GM12878 (cell line): ENCODE results near the gene FMC1. TPM values are rescaled to one million over a fixed set of nuclear protein-coding genes. Genes with fewer than 3 reads are reported as not detected.

Experiments used
- BMI1 ChIP-seq: fragments of 450-650 bp; IDR thresholded peaks from 2 replicates; pipeline ENCODE4 v1.6.1; 2016; ENCODE audit warnings: mild to moderate bottlenecking, moderate library complexity, borderline replicate concordance
- CBX3 ChIP-seq: fragments of 200-600 bp; sonication (generic); IDR thresholded peaks from 2 replicates; pipeline ENCODE4 v1.6.1; 2016; ENCODE audit warnings: low read depth, borderline replicate concordance
- CEBPB ChIP-seq, 2 experiments: fragments of 150-350 bp in 1 of 2; IDR thresholded peaks; 2 replicates each; pipeline ENCODE4 v1.6.1; 2012 to 2014; ENCODE audit warnings: low read depth in 2 of 2, low read length in 2 of 2, borderline replicate concordance in 1 of 2, inconsistent platforms in 1 of 2
- CHD1 ChIP-seq: IDR thresholded peaks from 2 replicates; pipeline ENCODE4 v1.6.1; 2012; ENCODE audit warnings: low read depth, low read length, improper control_type of control experiment
- CREM ChIP-seq: IDR thresholded peaks from 2 replicates; pipeline ENCODE4 v1.6.1; 2014; ENCODE audit warnings: antibody characterized with exemption, low read depth
- FOXK2 ChIP-seq: fragments of 450-650 bp; IDR thresholded peaks from 2 replicates; pipeline ENCODE4 v1.6.1; 2017; ENCODE audit warnings: mild to moderate bottlenecking, moderate library complexity
- HCFC1 ChIP-seq: fragments of 150-350 bp; IDR thresholded peaks from 2 replicates; pipeline ENCODE4 v1.6.1; 2014; ENCODE audit warnings: low read length
- IRF4 ChIP-seq: IDR thresholded peaks from 2 replicates; pipeline ENCODE4 v1.6.1; 2011; ENCODE audit warnings: low read depth, low read length
- MEF2A ChIP-seq: IDR thresholded peaks from 2 replicates; pipeline ENCODE4 v1.6.1; 2011; ENCODE audit warnings: low read depth, mild to moderate bottlenecking, low read length, moderate library complexity; ENCODE audit not compliant: insufficient read depth
- MXI1 ChIP-seq: fragments of 150-350 bp; IDR thresholded peaks from 2 replicates; pipeline ENCODE4 v1.6.1; 2011; ENCODE audit warnings: low read depth, mild to moderate bottlenecking, inconsistent platforms, low read length, improper control_type of control experiment
- NFIC ChIP-seq: IDR thresholded peaks from 2 replicates; pipeline ENCODE4 v1.6.1; 2012; ENCODE audit warnings: low read depth, mild to moderate bottlenecking, inconsistent platforms, low read length, moderate library complexity
- NFYB ChIP-seq: IDR thresholded peaks from 2 replicates; pipeline ENCODE4 v1.6.1; 2011; ENCODE audit warnings: low read depth, mild to moderate bottlenecking, low read length, improper control_type of control experiment, moderate library complexity; ENCODE audit not compliant: insufficient read depth
- NRF1 ChIP-seq: conservative IDR thresholded peaks from 2 replicates; pipeline ENCODE4 v1.6.1; 2011; ENCODE audit warnings: mild to moderate bottlenecking, low read depth, low read length, improper control_type of control experiment
- PKNOX1 ChIP-seq: fragments of 450-650 bp; IDR thresholded peaks from 2 replicates; pipeline ENCODE4 v1.6.1; 2016; ENCODE audit warnings: mild to moderate bottlenecking
- RFX5 ChIP-seq: IDR thresholded peaks from 2 replicates; pipeline ENCODE4 v1.6.1; 2011; ENCODE audit warnings: low read depth, low read length, improper control_type of control experiment
- SMAD1 ChIP-seq: fragments of 450-650 bp; IDR thresholded peaks from 2 replicates; pipeline ENCODE4 v1.6.1; 2018; ENCODE audit warnings: mild to moderate bottlenecking, low read depth; ENCODE audit not compliant: partially characterized antibody
- TAF1 ChIP-seq: IDR thresholded peaks from 2 replicates; pipeline ENCODE4 v1.6.1; 2011; ENCODE audit warnings: mild to moderate bottlenecking, low read depth, low read length, borderline replicate concordance
- polyA plus RNA-seq, 11 experiments: library from polyadenylated mRNA; depleted of rRNA in 4 of 11; unstranded in 6 of 11; stranded (reverse) in 5 of 11; fragments of >200 nt; fragmentation: Nextera tagmentation in 4 of 11; fragmentation: Illumina TruSeq in 1 of 11; extraction: Ambion mirVana in 4 of 11; extraction: Trizol in 1 of 11; gene quantifications; 1 replicate in 1 of 11; 2 replicates in 10 of 11; pipeline versions ENCODE4 v1.2.1 to v1.2.3, GENCODE V29; 2011 to 2016; ENCODE audit warnings: inconsistent platforms in 2 of 11, missing spikeins in 2 of 11, low read depth in 1 of 11
- total RNA-seq, 4 experiments: library from RNA; depleted of rRNA in 3 of 4; stranded (reverse); fragments of >200 nt in 3 of 4; fragmentation: Illumina TruSeq in 1 of 4; extraction: Trizol in 1 of 4; gene quantifications; 2 replicates each; pipeline versions ENCODE4 v1.2.1 to v1.2.3, GENCODE V29; 2013 to 2021
- TF ChIP-seq, protein P1 (sequence below): fragments of 450-650 bp; conservative IDR thresholded peaks from 2 replicates; pipeline ENCODE4 v1.6.1; 2017; ENCODE audit warnings: mild to moderate bottlenecking, moderate library complexity
- TF ChIP-seq, protein P2 (sequence below): fragments of 450-650 bp; IDR thresholded peaks from 2 replicates; pipeline ENCODE4 v1.6.1; 2016; ENCODE audit warnings: mild to moderate bottlenecking
- TF ChIP-seq, protein P3 (sequence below): IDR thresholded peaks from 2 replicates; pipeline ENCODE4 v1.6.1; 2011; ENCODE audit warnings: low read depth, low read length, improper control_type of control experiment, borderline replicate concordance
- TF ChIP-seq, protein P4 (sequence below): IDR thresholded peaks from 2 replicates; pipeline ENCODE4 v1.6.1; 2012; ENCODE audit warnings: mild to moderate bottlenecking, low read depth, low read length

FMC1 gene
- total and polyA plus RNA-seq, 10 of the 15 experiments (the other 5 are each of a cell fraction or from before 2014, with no cell fraction given): 4.2 to 60.4 (median 15.6) TPM

DNA sequence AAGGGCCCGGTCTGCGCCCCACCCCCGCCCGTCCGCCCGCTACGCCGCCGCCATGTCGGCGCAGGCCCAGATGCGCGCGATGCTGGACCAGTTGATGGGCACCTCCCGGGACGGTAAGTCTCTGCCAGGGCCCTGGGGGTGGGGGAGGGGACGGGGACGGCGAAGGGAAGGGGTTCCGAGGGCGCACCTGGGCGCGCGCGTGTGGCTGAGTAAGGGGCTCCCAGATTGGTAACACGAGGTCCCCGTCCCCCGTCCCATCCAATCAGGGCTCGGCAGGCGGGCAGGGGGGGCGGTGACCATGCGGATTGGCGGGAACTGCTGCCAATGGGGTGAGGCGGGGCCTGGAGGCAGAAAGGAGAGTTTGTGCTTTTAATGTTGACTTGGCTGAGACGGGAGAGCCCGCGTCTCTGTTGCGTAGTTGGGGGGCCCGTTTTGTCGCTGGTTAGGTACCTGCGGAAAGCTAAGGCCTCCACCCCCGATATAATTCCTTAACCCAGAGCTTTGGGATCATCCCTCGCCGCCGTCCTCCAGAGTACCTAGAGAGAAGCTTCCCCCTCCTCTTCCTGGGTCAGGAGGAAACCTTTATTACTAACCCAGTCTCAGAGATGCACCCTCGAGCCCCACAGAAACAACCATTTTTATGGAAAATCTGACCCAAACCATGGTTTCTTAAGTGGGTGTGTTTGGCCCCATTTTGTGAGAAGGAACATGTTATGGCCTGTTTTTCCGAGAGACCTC, 19.2 kb downstream of the FMC1 start (continued):
- TF ChIP-seq NFYB (peak; percentile 97), NFIC (peak; percentile 12; the same call in 1 of the 2 replicates), CHD1 (peak; percentile 84; the same call in 1 of the 2 replicates), CREM (no peak; the same call in 1 of the 2 replicates), SMAD1 (peak; percentile 20), CBX3 (no peak), FOXK2 (no peak), NRF1 (no peak), PKNOX1 (peak; percentile 98), TAF1 (peak; percentile 85), MEF2A (no peak), CEBPB (IDR thresholded peaks at IDR 0.05; ENCODE audit: borderline replicate concordance in 1 of 2, low read depth in 2 of 2, low read length in 2 of 2) (no peak), BMI1 (no peak), RFX5 (0 out of 2 replicates have a peak, but pooled peaks have one; percentile 10), IRF4 (no peak), HCFC1 (no peak), MXI1 (peak; percentile 53; the same call in 1 of the 2 replicates)
- TF ChIP-seq, protein P1, sequence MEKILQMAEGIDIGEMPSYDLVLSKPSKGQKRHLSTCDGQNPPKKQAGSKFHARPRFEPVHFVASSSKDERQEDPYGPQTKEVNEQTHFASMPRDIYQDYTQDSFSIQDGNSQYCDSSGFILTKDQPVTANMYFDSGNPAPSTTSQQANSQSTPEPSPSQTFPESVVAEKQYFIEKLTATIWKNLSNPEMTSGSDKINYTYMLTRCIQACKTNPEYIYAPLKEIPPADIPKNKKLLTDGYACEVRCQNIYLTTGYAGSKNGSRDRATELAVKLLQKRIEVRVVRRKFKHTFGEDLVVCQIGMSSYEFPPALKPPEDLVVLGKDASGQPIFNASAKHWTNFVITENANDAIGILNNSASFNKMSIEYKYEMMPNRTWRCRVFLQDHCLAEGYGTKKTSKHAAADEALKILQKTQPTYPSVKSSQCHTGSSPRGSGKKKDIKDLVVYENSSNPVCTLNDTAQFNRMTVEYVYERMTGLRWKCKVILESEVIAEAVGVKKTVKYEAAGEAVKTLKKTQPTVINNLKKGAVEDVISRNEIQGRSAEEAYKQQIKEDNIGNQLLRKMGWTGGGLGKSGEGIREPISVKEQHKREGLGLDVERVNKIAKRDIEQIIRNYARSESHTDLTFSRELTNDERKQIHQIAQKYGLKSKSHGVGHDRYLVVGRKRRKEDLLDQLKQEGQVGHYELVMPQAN: peak; percentile 70
- TF ChIP-seq, protein P2, sequence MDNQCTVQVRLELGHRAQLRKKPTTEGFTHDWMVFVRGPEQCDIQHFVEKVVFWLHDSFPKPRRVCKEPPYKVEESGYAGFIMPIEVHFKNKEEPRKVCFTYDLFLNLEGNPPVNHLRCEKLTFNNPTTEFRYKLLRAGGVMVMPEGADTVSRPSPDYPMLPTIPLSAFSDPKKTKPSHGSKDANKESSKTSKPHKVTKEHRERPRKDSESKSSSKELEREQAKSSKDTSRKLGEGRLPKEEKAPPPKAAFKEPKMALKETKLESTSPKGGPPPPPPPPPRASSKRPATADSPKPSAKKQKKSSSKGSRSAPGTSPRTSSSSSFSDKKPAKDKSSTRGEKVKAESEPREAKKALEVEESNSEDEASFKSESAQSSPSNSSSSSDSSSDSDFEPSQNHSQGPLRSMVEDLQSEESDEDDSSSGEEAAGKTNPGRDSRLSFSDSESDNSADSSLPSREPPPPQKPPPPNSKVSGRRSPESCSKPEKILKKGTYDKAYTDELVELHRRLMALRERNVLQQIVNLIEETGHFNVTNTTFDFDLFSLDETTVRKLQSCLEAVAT: peak; percentile 20; the same call in 1 of the 2 replicates
- TF ChIP-seq, protein P3, sequence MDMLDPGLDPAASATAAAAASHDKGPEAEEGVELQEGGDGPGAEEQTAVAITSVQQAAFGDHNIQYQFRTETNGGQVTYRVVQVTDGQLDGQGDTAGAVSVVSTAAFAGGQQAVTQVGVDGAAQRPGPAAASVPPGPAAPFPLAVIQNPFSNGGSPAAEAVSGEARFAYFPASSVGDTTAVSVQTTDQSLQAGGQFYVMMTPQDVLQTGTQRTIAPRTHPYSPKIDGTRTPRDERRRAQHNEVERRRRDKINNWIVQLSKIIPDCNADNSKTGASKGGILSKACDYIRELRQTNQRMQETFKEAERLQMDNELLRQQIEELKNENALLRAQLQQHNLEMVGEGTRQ: peak; percentile 3
- TF ChIP-seq, protein P4, sequence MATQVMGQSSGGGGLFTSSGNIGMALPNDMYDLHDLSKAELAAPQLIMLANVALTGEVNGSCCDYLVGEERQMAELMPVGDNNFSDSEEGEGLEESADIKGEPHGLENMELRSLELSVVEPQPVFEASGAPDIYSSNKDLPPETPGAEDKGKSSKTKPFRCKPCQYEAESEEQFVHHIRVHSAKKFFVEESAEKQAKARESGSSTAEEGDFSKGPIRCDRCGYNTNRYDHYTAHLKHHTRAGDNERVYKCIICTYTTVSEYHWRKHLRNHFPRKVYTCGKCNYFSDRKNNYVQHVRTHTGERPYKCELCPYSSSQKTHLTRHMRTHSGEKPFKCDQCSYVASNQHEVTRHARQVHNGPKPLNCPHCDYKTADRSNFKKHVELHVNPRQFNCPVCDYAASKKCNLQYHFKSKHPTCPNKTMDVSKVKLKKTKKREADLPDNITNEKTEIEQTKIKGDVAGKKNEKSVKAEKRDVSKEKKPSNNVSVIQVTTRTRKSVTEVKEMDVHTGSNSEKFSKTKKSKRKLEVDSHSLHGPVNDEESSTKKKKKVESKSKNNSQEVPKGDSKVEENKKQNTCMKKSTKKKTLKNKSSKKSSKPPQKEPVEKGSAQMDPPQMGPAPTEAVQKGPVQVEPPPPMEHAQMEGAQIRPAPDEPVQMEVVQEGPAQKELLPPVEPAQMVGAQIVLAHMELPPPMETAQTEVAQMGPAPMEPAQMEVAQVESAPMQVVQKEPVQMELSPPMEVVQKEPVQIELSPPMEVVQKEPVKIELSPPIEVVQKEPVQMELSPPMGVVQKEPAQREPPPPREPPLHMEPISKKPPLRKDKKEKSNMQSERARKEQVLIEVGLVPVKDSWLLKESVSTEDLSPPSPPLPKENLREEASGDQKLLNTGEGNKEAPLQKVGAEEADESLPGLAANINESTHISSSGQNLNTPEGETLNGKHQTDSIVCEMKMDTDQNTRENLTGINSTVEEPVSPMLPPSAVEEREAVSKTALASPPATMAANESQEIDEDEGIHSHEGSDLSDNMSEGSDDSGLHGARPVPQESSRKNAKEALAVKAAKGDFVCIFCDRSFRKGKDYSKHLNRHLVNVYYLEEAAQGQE: no peak
